GM23338 (cell line): Measurements from ENCODE around the gene DLGAP3.

Experiments used
- CREB1 ChIP-seq: fragments of 250-450 bp; sonication (Bioruptor Pico); IDR thresholded peaks from 2 replicates; pipeline ENCODE4 v1.5.0; 2020; ENCODE audit warnings: low read depth, mild to moderate bottlenecking, moderate library complexity
- CTCF ChIP-seq, 2 experiments: fragments of 200-600 bp in 1 of 2; sonication (generic) in 1 of 2; conservative IDR thresholded peaks; 2 replicates each; pipeline versions ENCODE4 v1.5.1 to v1.6.1; 2016 to 2017; ENCODE audit warnings: antibody characterized with exemption in 2 of 2, low read depth in 2 of 2, mild to moderate bottlenecking in 2 of 2, moderate library complexity in 1 of 2
- EZH2 ChIP-seq: fragments of 200-600 bp; sonication (generic); IDR thresholded peaks from one replicate; pipeline ENCODE4 v1.8.0; 2017; ENCODE audit warnings: antibody characterized with exemption, mild to moderate bottlenecking, low read depth; ENCODE audit not compliant: unreplicated experiment
- EZH2phosphoT487 ChIP-seq: fragments of 200-600 bp; sonication (generic); IDR thresholded peaks from one replicate; pipeline ENCODE4 v1.8.1; 2018; ENCODE audit warnings: antibody characterized with exemption; ENCODE audit not compliant: unreplicated experiment
- POLR2AphosphoS5 ChIP-seq: IDR thresholded peaks from 2 replicates; pipeline ENCODE4 v1.6.1; 2016; ENCODE audit warnings: antibody characterized with exemption, low read depth
- REST ChIP-seq: IDR thresholded peaks from one replicate; pipeline ENCODE4 v1.6.1; 2018; ENCODE audit warnings: antibody characterized with exemption; ENCODE audit not compliant: unreplicated experiment
- ZNF331 ChIP-seq: fragments of 250-450 bp; sonication (Bioruptor Pico); IDR thresholded peaks from 2 replicates; pipeline ENCODE4 v1.5.0; 2020; ENCODE audit warnings: low read depth, mild to moderate bottlenecking, moderate library complexity
- ZNF462 ChIP-seq: fragments of 250-450 bp; sonication (Bioruptor Pico); IDR thresholded peaks from 2 replicates; pipeline ENCODE4 v1.5.0; 2020; ENCODE audit warnings: mild to moderate bottlenecking, moderate library complexity

- TF ChIP-seq POLR2AphosphoS5 (no peak), CTCF (conservative IDR thresholded peaks at IDR 0.05; ENCODE audit: low read depth in 2 of 2) (no peak), EZH2phosphoT487 (no peak), EZH2 (no peak), REST (peak; percentile 93), ZNF331 (CRISPR knock-in tag) (0 out of 2 replicates have a peak, but pooled peaks have one; percentile 7), CREB1 (CRISPR knock-in tag) (peak; percentile 28; the same call in 1 of the 2 replicates), ZNF462 (CRISPR knock-in tag) (no peak)
Measured at GRCh38 chr1:34924759-34925555, 4.5 kb downstream of the DLGAP3 start.
